K562 (cell line): ENCODE measurements around the gene TMEM61. TPM values are rescaled to one million over a fixed set of nuclear protein-coding genes. Genes with fewer than 3 reads are reported as not detected.

Source experiments
- ATAC-seq: fragments of 200-7000 bp; cut with Tn5 transposase; 3 replicates; pipeline ENCODE4 v1.9.1; 2020; ENCODE audit warnings: moderate library complexity
- BruUV-seq: library from RNA; stranded (reverse); fragments of 400-500 nt; replicated peaks from 2 replicates; lab custom pipeline; 2021; lab: Mats Ljungman, UMichigan
- CTCF ChIA-PET: fragments of 300-600 bp; formaldehyde crosslinking; extraction: SDS; loops from one replicate; lab custom pipeline; 2021; ENCODE audit warnings: low intra/inter-chr PET ratio; lab: Yijun Ruan, JAX
- POLR2A ChIA-PET: fragments of 300-600, 350-650 bp; sonication (Branson Sonifier 250); formaldehyde crosslinking; extraction: SDS; loops from one replicate; lab custom pipeline; 2021; ENCODE audit warnings: antibody characterized with exemption, inconsistent platforms; lab: Yijun Ruan, JAX
- DNase-seq, 4 experiments: peaks; one replicate each; pipeline versions ENCODE4 v3.0.0 to v3.0.0-alpha.2; 2011 to 2018; ENCODE audit warnings: low spot score in 3 of 4, mixed read lengths in 3 of 4; ENCODE audit errors: extremely low read depth in 1 of 4
- FAIRE-seq: peaks from 2 replicates; lab custom pipeline; 2011; peaks lifted over from hg19 to GRCh38; lab: Jason Lieb, UNC
- H2AFZ ChIP-seq: 2 replicates; pipeline ENCODE4 v1.6.0; 2011; ENCODE audit warnings: low read depth, low read length, control low read depth, inconsistent platforms
- H3K27ac ChIP-seq: fragments of 200-600 bp; 3 replicates; pipeline ENCODE4 v1.8.0; 2011; ENCODE audit warnings: low read depth, mild to moderate bottlenecking, control low read depth, inconsistent platforms, low read length, moderate library complexity, mixed read lengths; ENCODE audit errors: extremely low read depth
- H3K27me3 ChIP-seq, 2 experiments: fragments of 300-600 bp in 1 of 2; 2 replicates in 1 of 2; 3 replicates in 1 of 2; pipeline versions ENCODE4 v1.6.0 to v1.8.0; 2011; ENCODE audit warnings: inconsistent platforms in 2 of 2, low read length in 2 of 2, mild to moderate bottlenecking in 1 of 2, mixed read lengths in 1 of 2, moderate library complexity in 1 of 2; ENCODE audit not compliant: control insufficient read depth in 2 of 2, insufficient read depth in 2 of 2
- H3K36me3 ChIP-seq: fragments of 300-600 bp; 3 replicates; pipeline ENCODE4 v1.8.0; 2011; ENCODE audit warnings: mild to moderate bottlenecking, low read length, inconsistent platforms; ENCODE audit not compliant: control insufficient read depth, insufficient read depth
- H3K4me1 ChIP-seq, 2 experiments: fragments of 200-600 bp in 1 of 2; replicated peaks in 1 of 2; 2 replicates in 1 of 2; 3 replicates in 1 of 2; pipeline versions ENCODE4 v1.5.1 to v1.8.0; 2011; ENCODE audit warnings: inconsistent platforms in 2 of 2, low read length in 2 of 2, mild to moderate bottlenecking in 1 of 2, mixed read lengths in 1 of 2, moderate library complexity in 1 of 2; ENCODE audit not compliant: control insufficient read depth in 2 of 2, insufficient read depth in 2 of 2
- H3K4me2 ChIP-seq: 2 replicates; pipeline ENCODE4 v1.6.1; 2011; ENCODE audit warnings: low read length, control low read depth, inconsistent platforms, mixed read lengths; ENCODE audit not compliant: insufficient read depth
- H3K4me3 ChIP-seq: fragments of 200-600 bp; sonication (generic), shearing (Covaris generic); 2 replicates; pipeline ENCODE4 v1.5.1; 2016; ENCODE audit warnings: control low read depth, inconsistent platforms
- H3K79me2 ChIP-seq: fragments of 200-600 bp; 3 replicates; pipeline ENCODE4 v1.8.0; 2011; ENCODE audit warnings: low read length, inconsistent platforms; ENCODE audit not compliant: control insufficient read depth, insufficient read depth
- H3K9ac ChIP-seq, 2 experiments: 2 replicates each; pipeline versions ENCODE4 v1.6.0 to v1.6.1; 2011; ENCODE audit warnings: low read depth in 2 of 2, low read length in 2 of 2, control low read depth in 1 of 2, inconsistent platforms in 1 of 2, mild to moderate bottlenecking in 1 of 2, mixed read lengths in 1 of 2; ENCODE audit not compliant: insufficient read depth in 1 of 2
- H3K9me1 ChIP-seq: one replicate; pipeline ENCODE4 v1.6.0; 2011; ENCODE audit warnings: inconsistent platforms, mild to moderate bottlenecking, low read length, moderate library complexity; ENCODE audit not compliant: control insufficient read depth, insufficient read depth
- H3K9me3 ChIP-seq: replicated peaks from 2 replicates; pipeline ENCODE4 v1.5.1; 2011; ENCODE audit warnings: low read depth, low read length, inconsistent platforms; ENCODE audit not compliant: control insufficient read depth, insufficient read depth
- H4K20me1 ChIP-seq: replicated peaks from 2 replicates; pipeline ENCODE4 v1.6.1; 2011; ENCODE audit warnings: low read length, inconsistent platforms, mixed read lengths; ENCODE audit not compliant: control insufficient read depth, insufficient read depth
- RFX5 ChIP-seq: IDR thresholded peaks from 2 replicates; pipeline ENCODE4 v1.6.1; 2011; ENCODE audit warnings: low read depth, mild to moderate bottlenecking, improper control_type of control experiment, low read length
- ZNF347 ChIP-seq: fragments of 450-650 bp; formaldehyde crosslinking; IDR thresholded peaks from 2 replicates; pipeline ENCODE4 v1.4.0; 2020; ENCODE audit warnings: low read depth, mild to moderate bottlenecking, moderate library complexity
- WGBS: fragments of 100-300 bp; shearing (Covaris generic); methylation state at CpG from one replicate; pipeline ENCODE4 v1.1.6; 2016; ENCODE audit warnings: low coverage, mixed read lengths; ENCODE audit not compliant: insufficient coverage; ENCODE audit errors: missing lambda C conversion rate; 5-methylcytosine and 5-hydroxymethylcytosine counted together
- in situ Hi-C: fragments of 300-500 bp; cut with MboI; formaldehyde crosslinking; loops from 4 replicates; pipeline ENCODE4 v1.15.0; 2018; ENCODE audit warnings: inconsistent platforms, mixed read lengths
- intact Hi-C: fragments of 100-400 bp; cut with micrococcal nuclease; formaldehyde crosslinking; loops from 2 replicates; pipeline ENCODE4 v1.14.2; 2022
- polyA plus RNA-seq, 8 experiments: library from polyadenylated mRNA; depleted of rRNA in 4 of 8; stranded (reverse) in 5 of 8; unstranded in 3 of 8; fragments of >200 nt; fragmentation: Nextera tagmentation in 2 of 8; fragmentation: Illumina TruSeq in 1 of 8; extraction: Ambion mirVana in 2 of 8; extraction: Trizol in 1 of 8; gene quantifications; 2 replicates each; pipeline versions ENCODE4 v1.2.1 to v1.2.3, GENCODE V29; 2011 to 2014; ENCODE audit warnings: inconsistent platforms in 1 of 8, missing spikeins in 1 of 8
- total RNA-seq, 7 experiments: library from RNA; depleted of rRNA in 6 of 7; stranded (reverse); fragments of >200 nt in 6 of 7; fragmentation: Illumina TruSeq in 2 of 7; extraction: Trizol in 2 of 7; gene quantifications; 2 replicates each; pipeline versions ENCODE4 v1.2.1 to v1.2.3, GENCODE V29; 2011 to 2021; ENCODE audit warnings: low replicate concordance in 1 of 7

The TMEM61 gene
- total and polyA plus RNA-seq, 9 of the 15 experiments (the other 6 are each of a cell fraction or from before 2014, with no cell fraction given), result not detected

DNA sequence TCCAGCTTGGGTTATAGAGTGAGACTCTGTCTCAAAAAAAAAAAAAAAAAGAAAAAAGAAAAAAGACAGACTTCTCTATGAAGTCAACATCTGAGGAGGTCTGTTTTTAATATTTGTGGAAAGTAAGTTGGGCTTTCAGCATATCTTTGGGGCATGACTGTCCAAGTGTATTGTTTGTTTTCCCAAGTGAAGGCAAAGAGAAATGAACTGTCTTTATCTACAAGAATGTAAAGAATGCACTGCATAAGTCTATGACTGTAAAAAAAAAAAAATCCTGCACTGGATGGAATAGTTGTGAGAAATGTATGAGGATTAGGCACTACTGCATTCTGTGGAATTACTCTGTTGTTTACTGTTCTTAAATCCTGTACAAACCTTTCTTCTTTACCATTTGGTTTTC is 45.6 kb upstream of the TMEM61 start:
- FAIRE-seq, result no peak
- POLR2A ChIA-PET, result interaction anchor here (1.1 kb wide), 1 partner anchor 30 kb away, joined by 4 read pairs; no protein-coding TSS in a partner anchor
- CTCF ChIA-PET, result no interaction called here

DNA sequence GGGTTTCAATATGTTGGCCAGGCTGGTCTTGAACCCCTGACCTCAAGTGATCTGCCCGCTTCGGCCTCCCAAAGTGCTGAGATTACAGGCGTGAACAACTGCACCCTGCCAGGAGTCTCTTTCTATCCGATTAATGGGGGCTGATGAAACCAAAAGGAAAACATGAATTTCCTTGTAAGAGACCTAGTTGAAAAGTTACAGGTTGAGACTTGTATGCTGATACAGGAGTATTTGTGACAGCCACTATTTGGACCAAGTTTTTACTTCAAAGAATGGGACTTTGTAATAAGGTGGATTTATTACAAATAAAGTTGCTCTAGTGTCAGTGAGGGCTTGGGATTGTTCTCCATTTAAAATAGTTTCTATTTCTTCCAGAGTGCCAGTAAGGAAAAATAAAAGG is 43.6 kb upstream of the TMEM61 start:
- Histone ChIP-seq H3K27me3 (peaks cover 0 to 3% of the 10 kb centered on the region in 2 experiments; a peak in 1 of 5 replicates), H2AFZ (no peak overlapping the region), H3K4me1 (no peaks in the 10 kb centered on the region), H3K27ac (no peak overlapping the region), H3K9ac (no peak overlapping the region), H3K9me1 (no peaks in the 10 kb centered on the region), H4K20me1 (no peaks in the 10 kb centered on the region), H3K79me2 (no peaks in the 10 kb centered on the region), H3K4me2 (no peak overlapping the region), H3K4me3 (no peak overlapping the region), H3K9me3 (0 out of 2 replicates have a peak, but pooled peaks cover 2% of the 10 kb centered on the region), H3K36me3 (no peaks in the 10 kb centered on the region)
- BruUV-seq, result no TSS peak
- no peak for DNase-seq
- no peak for TF ChIP-seq ZNF347 (CRISPR knock-in tag)
- intact Hi-C loops (no loop called here), in situ Hi-C loops (no loop called here)
- POLR2A ChIA-PET, result no interaction called here
- no peak for FAIRE-seq
- no peak for ATAC-seq
- WGBS, result 2% methylated on average over 4 of the region's 4 CpGs
- CTCF ChIA-PET, result no interaction called here

More for the DNA sequence above, 45.6 kb upstream of the TMEM61 start:
- BruUV-seq, result no TSS peak
- in situ Hi-C loops, result no loop called here
- H3K27me3 ChIP-seq, result no peaks in the 10 kb centered on the region; a peak in 1 of 5 replicates
- H3K36me3 ChIP-seq, result no peaks in the 10 kb centered on the region
- H3K4me3 ChIP-seq, result no peak overlapping the region
- ATAC-seq (no peak), DNase-seq (no peak)
- H3K79me2 ChIP-seq, result no peaks in the 10 kb centered on the region
- H2AFZ ChIP-seq, result no peak overlapping the region
- intact Hi-C loops, result no loop called here
- H3K9ac ChIP-seq, result no peak overlapping the region
- no peak for TF ChIP-seq RFX5
- 0 out of 2 replicates have a peak, but pooled peaks cover 2% of the 10 kb centered on the region for H3K9me3 ChIP-seq
- no peak overlapping the region for H3K27ac ChIP-seq
- no peaks in the 10 kb centered on the region for H4K20me1 ChIP-seq
- H3K4me1 ChIP-seq, result no peaks in the 10 kb centered on the region
- H3K4me2 ChIP-seq, result no peak overlapping the region
- H3K9me1 ChIP-seq, result no peaks in the 10 kb centered on the region
